ENCODE data around the gene KRT33B. TPM values are rescaled to one million over a fixed set of nuclear protein-coding genes. Genes with fewer than 3 reads are reported as not detected.

The KRT33B gene
- total RNA-seq, 1 donor from 2014 or later, result not detected

GRCh38 chr17:41406205-41406604, 36.6 kb upstream of the KRT33B start:
- H3K36me3 Mint-ChIP-seq (ENCODE audit: low read depth, unreplicated experiment), result no peaks in the 10 kb centered on the region

GRCh38 chr17:41404024-41404671, 34.5 kb upstream of the KRT33B start:
- peak overlapping the region; percentile 92 for H3K27ac ChIP-seq (ENCODE audit: low read depth, low read length)
- FAIRE-seq (peak; percentile 99), DNase-seq (ENCODE audit: low read depth) (peak; percentile 98)
- no peaks in the 10 kb centered on the region for H4K20me1 ChIP-seq (ENCODE audit: insufficient read depth, low read length)
- no peaks in the 10 kb centered on the region for H3K27me3 ChIP-seq (ENCODE audit: insufficient read depth, low read length)
- peak overlapping the region; percentile 55 for H3K9ac ChIP-seq (ENCODE audit: low read length)
- H3K9me3 ChIP-seq (ENCODE audit: insufficient read depth, low read depth, low read length), result no peaks in the 10 kb centered on the region
- no peaks in the 10 kb centered on the region for H3K79me2 ChIP-seq (ENCODE audit: insufficient read depth, low read length)
- Mint-ChIP-seq H3K27me3 (ENCODE audit: low read depth, unreplicated experiment) (peaks cover 9% of the 10 kb centered on the region), H3K4me1 (ENCODE audit: low read depth, unreplicated experiment) (peaks cover 31% of the 10 kb centered on the region), H3K36me3 (ENCODE audit: low read depth, unreplicated experiment) (no peaks in the 10 kb centered on the region), H3K27ac (ENCODE audit: unreplicated experiment) (peak overlapping the region; percentile 86), H3K4me3 (ENCODE audit: unreplicated experiment) (no peak overlapping the region), H3K9me3 (ENCODE audit: unreplicated experiment) (no peaks in the 10 kb centered on the region)
- H3K36me3 ChIP-seq (ENCODE audit: insufficient read depth, low read length), result no peaks in the 10 kb centered on the region
- peak overlapping the region; percentile 67 for H3K4me2 ChIP-seq (ENCODE audit: low read length)
- no peak overlapping the region for H3K4me3 ChIP-seq (ENCODE audit: insufficient read depth, low read depth, low read length)
- TF ChIP-seq CTCF (IDR thresholded peaks at IDR 0.05; ENCODE audit: insufficient read depth, low read depth, low read length) (no peak), EZH2 (IDR thresholded peaks at IDR 0.05; ENCODE audit: insufficient read depth, low read length) (no peak)
- H2AFZ ChIP-seq (ENCODE audit: low read depth, low read length), result peak overlapping the region; percentile 28
- peaks cover 36% of the 10 kb centered on the region for H3K4me1 ChIP-seq (ENCODE audit: insufficient read depth, low read length)

More at GRCh38 chr17:41406205-41406604, 36.6 kb upstream of the KRT33B start:
- Histone ChIP-seq H3K4me2 (ENCODE audit: low read length) (no peak overlapping the region), H3K4me3 (ENCODE audit: insufficient read depth, low read depth, low read length) (no peak overlapping the region), H3K27me3 (ENCODE audit: insufficient read depth, low read length) (no peaks in the 10 kb centered on the region), H3K9me3 (ENCODE audit: insufficient read depth, low read depth, low read length) (no peaks in the 10 kb centered on the region), H3K9ac (ENCODE audit: low read length) (no peak overlapping the region), H3K4me1 (ENCODE audit: insufficient read depth, low read length) (peaks cover 36% of the 10 kb centered on the region), H4K20me1 (ENCODE audit: insufficient read depth, low read length) (no peaks in the 10 kb centered on the region), H3K79me2 (ENCODE audit: insufficient read depth, low read length) (no peaks in the 10 kb centered on the region), H3K27ac (ENCODE audit: low read depth, low read length) (no peak overlapping the region), H2AFZ (ENCODE audit: low read depth, low read length) (no peak overlapping the region), H3K36me3 (ENCODE audit: insufficient read depth, low read length) (no peaks in the 10 kb centered on the region)
- Mint-ChIP-seq H3K4me3 (ENCODE audit: unreplicated experiment) (no peak overlapping the region), H3K9me3 (ENCODE audit: unreplicated experiment) (no peaks in the 10 kb centered on the region), H3K4me1 (ENCODE audit: low read depth, unreplicated experiment) (peaks cover 31% of the 10 kb centered on the region), H3K27me3 (ENCODE audit: low read depth, unreplicated experiment) (peaks cover 17% of the 10 kb centered on the region), H3K27ac (ENCODE audit: unreplicated experiment) (no peak overlapping the region)
- TF ChIP-seq CTCF (IDR thresholded peaks at IDR 0.05; ENCODE audit: insufficient read depth, low read depth, low read length) (no peak), EZH2 (IDR thresholded peaks at IDR 0.05; ENCODE audit: insufficient read depth, low read length) (no peak)
- DNase-seq (ENCODE audit: low read depth) (no peak), FAIRE-seq (no peak)

- no peaks in the 10 kb centered on the region for H3K36me3 Mint-ChIP-seq (ENCODE audit: low read depth, unreplicated experiment)
- H3K27ac ChIP-seq (ENCODE audit: low read depth, low read length), result peak overlapping the region; percentile 67
- DNase-seq (ENCODE audit: low read depth) (no peak), FAIRE-seq (peak; percentile 54)
- H3K79me2 ChIP-seq (ENCODE audit: insufficient read depth, low read length), result no peaks in the 10 kb centered on the region
- peaks cover 31% of the 10 kb centered on the region for H3K4me1 Mint-ChIP-seq (ENCODE audit: low read depth, unreplicated experiment)
- peaks cover 36% of the 10 kb centered on the region for H3K4me1 ChIP-seq (ENCODE audit: insufficient read depth, low read length)
- peak overlapping the region; percentile 86 for H3K27ac Mint-ChIP-seq (ENCODE audit: unreplicated experiment)
- H3K27me3 ChIP-seq (ENCODE audit: insufficient read depth, low read length), result no peaks in the 10 kb centered on the region
- no peak overlapping the region for H3K4me3 ChIP-seq (ENCODE audit: insufficient read depth, low read depth, low read length)
- H3K4me2 ChIP-seq (ENCODE audit: low read length), result peak overlapping the region; percentile 67
- peak overlapping the region; percentile 0 for H3K9ac ChIP-seq (ENCODE audit: low read length)
- TF ChIP-seq CTCF (IDR thresholded peaks at IDR 0.05; ENCODE audit: insufficient read depth, low read depth, low read length) (no peak), EZH2 (IDR thresholded peaks at IDR 0.05; ENCODE audit: insufficient read depth, low read length) (no peak)
- H3K36me3 ChIP-seq (ENCODE audit: insufficient read depth, low read length), result no peaks in the 10 kb centered on the region
- no peak overlapping the region for H2AFZ ChIP-seq (ENCODE audit: low read depth, low read length)
- H3K9me3 Mint-ChIP-seq (ENCODE audit: unreplicated experiment), result no peaks in the 10 kb centered on the region
- H4K20me1 ChIP-seq (ENCODE audit: insufficient read depth, low read length), result no peaks in the 10 kb centered on the region
- no peak overlapping the region for H3K4me3 Mint-ChIP-seq (ENCODE audit: unreplicated experiment)
- no peaks in the 10 kb centered on the region for H3K9me3 ChIP-seq (ENCODE audit: insufficient read depth, low read depth, low read length)
- peaks cover 5% of the 10 kb centered on the region for H3K27me3 Mint-ChIP-seq (ENCODE audit: low read depth, unreplicated experiment)
Observed at GRCh38 chr17:41403404-41404023, 33.9 kb upstream of the KRT33B start.
